Kidney glomerular epithelial cell (primary cell): ENCODE data around the gene PARD3B.

Experiments used
- DNase-seq: peaks from one replicate; lab custom pipeline; 2025; lab: John Stamatoyannopoulos, UW

PARD3B gene

GRCh38 chr2:204590063-204590462, 44.8 kb downstream of the PARD3B start:
- no peak for DNase-seq

- no peak for DNase-seq
Measured at GRCh38 chr2:204591225-204591624, 46.0 kb downstream of the PARD3B start.

- no peak for DNase-seq
Measured at GRCh38 chr2:204604061-204604460, 58.8 kb downstream of the PARD3B start.

- no peak for DNase-seq
Measured at GRCh38 chr2:204608237-204608939, 63.1 kb downstream of the PARD3B start.

GRCh38 chr2:204611017-204611631, 65.8 kb downstream of the PARD3B start:
- no peak for DNase-seq

GRCh38 chr2:204611764-204612163, 66.5 kb downstream of the PARD3B start:
- DNase-seq, result no peak

- DNase-seq, result no peak
Measured at GRCh38 chr2:204613635-204614034, 68.4 kb downstream of the PARD3B start.

GRCh38 chr2:204615456-204615855, 70.2 kb downstream of the PARD3B start:
- no peak for DNase-seq

- DNase-seq, result no peak
Measured at GRCh38 chr2:204625135-204625534, 79.9 kb downstream of the PARD3B start.

- DNase-seq, result no peak
Measured at GRCh38 chr2:204628926-204629712, 83.8 kb downstream of the PARD3B start.

GRCh38 chr2:204632410-204632809, 87.1 kb downstream of the PARD3B start:
- DNase-seq, result no peak

GRCh38 chr2:204634564-204634963, 89.3 kb downstream of the PARD3B start:
- DNase-seq, result no peak

GRCh38 chr2:204635478-204635877, 90.2 kb downstream of the PARD3B start:
- no peak for DNase-seq

- no peak for DNase-seq
Measured at GRCh38 chr2:204638471-204639194, 93.4 kb downstream of the PARD3B start.

GRCh38 chr2:204643326-204643725, 98.1 kb downstream of the PARD3B start:
- DNase-seq, result no peak

- no peak for DNase-seq
Measured at GRCh38 chr2:204645018-204645773, 99.9 kb downstream of the PARD3B start.

- DNase-seq, result no peak
Measured at GRCh38 chr2:204647626-204648025, 102.4 kb downstream of the PARD3B start.

- DNase-seq, result no peak
Measured at GRCh38 chr2:204650611-204651010, 105.3 kb downstream of the PARD3B start.

GRCh38 chr2:204652063-204652462, 106.8 kb downstream of the PARD3B start:
- DNase-seq, result no peak

GRCh38 chr2:204654669-204655068, 109.4 kb downstream of the PARD3B start:
- no peak for DNase-seq

- no peak for DNase-seq
Measured at GRCh38 chr2:204655101-204655500, 109.8 kb downstream of the PARD3B start.

GRCh38 chr2:204655626-204656025, 110.4 kb downstream of the PARD3B start:
- DNase-seq, result no peak
